Activated CD4-positive, alpha-beta T cell treated with anti-CD3 and anti-CD28 coated beads, Interleukin-10, Interleukin-2, amounts not matched to agents 100 ng/mL and 50 ng/mL, durations not matched to agents 16 hours and 8 hours (primary cell): ENCODE results near the gene CCDC40.

ENCODE experiments used
- DNase-seq: peaks from one replicate; pipeline ENCODE4 v3.0.0-alpha.2; 2020

CCDC40 gene

DNA sequence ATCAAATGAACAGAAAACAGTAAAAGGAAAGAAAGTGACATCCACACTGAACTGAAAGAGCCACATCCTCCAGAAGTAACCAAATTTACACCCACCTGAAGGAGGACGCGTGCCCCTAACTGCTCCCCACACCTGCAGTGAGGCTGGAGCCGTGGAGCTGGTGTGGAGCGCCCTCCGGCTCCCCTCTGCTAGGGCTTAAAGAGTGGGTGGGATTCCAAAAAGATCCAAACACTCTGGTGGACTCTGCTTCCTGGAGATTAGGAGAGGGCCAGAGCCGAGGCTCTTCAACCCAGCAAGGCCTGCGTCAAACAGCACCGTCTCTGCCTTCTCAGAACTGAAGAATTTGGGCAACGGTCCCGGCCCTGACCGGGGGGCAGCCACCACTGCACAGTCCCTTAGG lies 15.2 kb downstream of the CCDC40 start:
- no peak for DNase-seq

- DNase-seq = no peak
Measured at GRCh38 chr17:80053102-80053501, 16.7 kb downstream of the CCDC40 start.

- no peak for DNase-seq
Measured at GRCh38 chr17:80055597-80055996, 19.2 kb downstream of the CCDC40 start.

- no peak for DNase-seq
Measured at GRCh38 chr17:80058311-80058955, 22.0 kb downstream of the CCDC40 start.

GRCh38 chr17:80060644-80061043 lies 24.2 kb downstream of the CCDC40 start:
- DNase-seq = no peak

- DNase-seq = no peak
Measured at GRCh38 chr17:80061421-80061820, 25.0 kb downstream of the CCDC40 start.

DNA sequence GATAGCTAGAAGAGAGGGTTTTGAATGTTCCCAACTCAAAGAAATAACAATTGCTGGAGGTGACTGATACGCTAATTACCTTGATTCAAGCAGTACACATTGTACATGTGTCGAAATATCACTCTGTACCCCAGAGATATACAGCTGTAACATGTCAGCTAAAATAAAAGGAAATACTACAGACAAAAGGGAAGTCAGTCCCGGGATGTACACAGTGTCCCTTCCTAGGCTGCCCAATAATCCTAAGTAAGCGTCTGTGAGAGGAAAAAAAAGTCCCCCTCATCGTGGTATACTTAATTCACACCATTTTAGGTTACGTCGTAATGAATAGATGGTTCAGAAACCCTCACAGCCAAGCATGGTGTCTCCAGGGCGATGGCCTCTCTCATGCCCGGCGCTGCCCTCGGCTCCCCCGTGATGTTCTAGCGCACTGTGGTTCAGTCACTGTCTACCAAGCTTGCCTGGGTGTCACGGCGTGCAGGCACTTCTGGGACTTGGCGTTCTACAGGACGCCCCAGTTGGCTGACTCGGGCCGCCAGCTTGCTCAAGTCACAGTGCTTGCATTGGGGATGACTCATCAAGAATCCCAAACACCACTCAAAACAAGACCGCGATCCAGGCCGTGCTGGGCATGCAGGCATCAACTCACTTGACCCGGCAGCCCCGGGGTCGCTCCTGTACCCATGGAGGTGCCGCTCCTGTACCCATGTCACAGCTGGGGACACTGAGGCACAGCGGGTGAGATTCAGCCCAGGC lies 27.6 kb downstream of the CCDC40 start:
- DNase-seq = peak; percentile 18

DNA sequence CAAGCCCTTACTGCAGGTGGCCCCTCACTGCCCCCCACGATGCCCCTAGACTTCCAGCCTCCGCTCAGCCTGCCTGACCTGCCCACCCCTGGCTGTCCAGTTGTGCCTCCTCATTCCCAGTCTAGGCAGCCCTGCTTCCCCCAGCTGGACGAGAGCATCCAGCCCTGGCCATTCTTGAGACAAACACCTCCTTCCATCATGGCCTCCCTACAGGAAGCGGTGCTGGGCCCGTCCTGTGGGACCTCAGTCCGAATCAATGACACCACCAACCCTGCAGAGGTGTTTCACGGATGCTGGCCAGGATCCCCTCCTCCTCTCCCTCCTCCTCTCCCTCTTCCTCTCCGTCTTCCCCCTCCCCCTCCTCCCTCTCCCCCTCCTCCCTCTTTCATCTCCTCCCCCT lies 28.3 kb downstream of the CCDC40 start:
- no peak for DNase-seq

DNA sequence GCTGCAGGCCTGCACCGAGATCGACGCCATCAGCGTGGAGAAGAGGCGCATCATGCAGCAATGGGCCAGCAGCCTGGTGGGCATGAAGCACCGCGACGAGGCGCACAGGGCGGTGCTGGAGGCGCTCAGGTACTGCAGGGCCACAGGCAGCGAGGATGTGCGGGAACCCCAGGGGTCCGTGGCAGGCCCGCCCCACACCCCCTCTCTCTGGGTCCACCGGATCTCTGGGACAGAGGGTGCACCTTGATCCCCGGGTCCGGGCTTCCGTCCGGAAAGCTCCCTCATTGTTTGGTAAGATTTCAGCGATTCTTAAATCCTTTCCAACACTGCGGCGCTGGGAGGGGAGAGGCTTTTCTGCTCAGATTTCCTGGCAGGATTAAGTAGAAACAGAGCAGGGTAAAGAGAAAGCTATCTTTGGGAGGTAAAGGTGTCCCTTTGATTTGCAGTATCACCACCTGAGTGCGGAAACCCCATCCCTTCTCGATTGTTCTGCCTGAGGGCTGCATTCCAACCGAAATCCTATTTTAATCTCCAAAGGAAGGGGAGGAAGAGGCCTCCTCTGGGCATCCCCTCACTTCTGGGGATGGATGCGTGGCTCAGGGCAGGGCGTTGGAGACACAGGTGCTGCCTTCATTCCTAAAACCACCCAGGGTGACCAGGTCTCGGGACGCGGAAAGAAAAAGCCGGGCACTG lies 29.2 kb downstream of the CCDC40 start:
- no peak for DNase-seq

DNA sequence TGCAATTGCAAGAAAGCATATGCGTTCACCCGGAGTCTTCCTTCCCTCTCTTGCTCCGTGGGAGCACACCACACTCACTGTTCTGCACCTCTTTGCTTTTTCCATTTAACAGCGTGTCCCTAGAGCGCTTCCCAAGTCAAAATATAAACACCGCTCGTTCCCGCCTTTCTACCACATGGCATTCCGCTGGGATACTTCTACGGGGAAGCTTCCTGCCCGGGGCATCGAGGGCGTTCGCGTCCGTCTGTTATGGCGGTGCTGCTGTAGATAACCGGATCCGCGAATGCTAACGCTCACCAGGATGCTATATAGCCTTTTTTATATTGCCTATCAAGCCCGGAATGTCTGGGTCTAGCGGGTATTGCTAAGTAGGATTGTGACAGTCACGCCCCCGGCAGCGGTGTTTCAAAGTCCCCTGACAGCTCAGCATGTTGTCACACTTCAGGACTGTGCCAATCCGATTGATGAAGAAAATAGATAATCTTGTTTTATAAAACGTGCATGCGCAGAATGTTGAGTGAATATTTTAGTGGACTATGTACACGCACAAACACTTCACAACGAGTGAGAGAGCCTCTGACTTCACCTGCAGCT lies 31.0 kb downstream of the CCDC40 start:
- DNase-seq = no peak

GRCh38 chr17:80068301-80069222 lies 32.1 kb downstream of the CCDC40 start:
- no peak for DNase-seq

DNA sequence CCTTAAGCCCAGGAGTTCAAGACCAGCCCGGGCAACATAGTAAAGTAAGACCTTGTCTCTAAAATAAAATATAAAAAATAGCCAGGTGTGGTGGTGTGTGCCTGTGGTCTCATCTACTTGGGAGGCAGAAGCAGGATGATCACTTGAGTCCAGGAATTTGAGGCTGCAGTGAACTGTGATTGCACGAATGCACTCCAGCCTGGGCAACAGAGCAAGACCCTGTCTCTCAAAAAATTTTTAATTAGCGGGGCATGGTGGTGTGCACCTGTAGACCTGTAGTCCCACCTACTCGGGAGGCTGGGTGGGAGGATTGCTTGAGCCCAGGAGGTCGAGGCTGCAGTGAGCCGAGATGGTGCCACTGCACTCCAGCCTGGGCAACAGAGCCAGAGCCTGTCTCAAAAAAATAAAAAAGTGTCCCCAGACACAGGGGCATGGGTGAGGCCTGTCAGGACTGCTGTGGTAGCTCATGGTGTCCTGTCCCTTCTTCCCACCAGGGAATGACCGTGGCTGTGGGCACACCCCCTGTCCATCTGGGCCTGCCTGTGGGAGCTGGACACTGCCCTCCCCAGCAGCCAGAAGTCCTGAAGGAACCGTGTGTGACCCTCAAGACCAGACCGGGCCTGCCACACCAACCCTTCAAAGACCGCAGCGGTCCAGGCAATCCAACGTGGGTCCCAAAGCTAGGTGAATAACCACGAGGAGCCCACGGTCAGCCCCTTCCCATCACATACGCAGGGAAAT lies 34.1 kb downstream of the CCDC40 start:
- DNase-seq = no peak

DNA sequence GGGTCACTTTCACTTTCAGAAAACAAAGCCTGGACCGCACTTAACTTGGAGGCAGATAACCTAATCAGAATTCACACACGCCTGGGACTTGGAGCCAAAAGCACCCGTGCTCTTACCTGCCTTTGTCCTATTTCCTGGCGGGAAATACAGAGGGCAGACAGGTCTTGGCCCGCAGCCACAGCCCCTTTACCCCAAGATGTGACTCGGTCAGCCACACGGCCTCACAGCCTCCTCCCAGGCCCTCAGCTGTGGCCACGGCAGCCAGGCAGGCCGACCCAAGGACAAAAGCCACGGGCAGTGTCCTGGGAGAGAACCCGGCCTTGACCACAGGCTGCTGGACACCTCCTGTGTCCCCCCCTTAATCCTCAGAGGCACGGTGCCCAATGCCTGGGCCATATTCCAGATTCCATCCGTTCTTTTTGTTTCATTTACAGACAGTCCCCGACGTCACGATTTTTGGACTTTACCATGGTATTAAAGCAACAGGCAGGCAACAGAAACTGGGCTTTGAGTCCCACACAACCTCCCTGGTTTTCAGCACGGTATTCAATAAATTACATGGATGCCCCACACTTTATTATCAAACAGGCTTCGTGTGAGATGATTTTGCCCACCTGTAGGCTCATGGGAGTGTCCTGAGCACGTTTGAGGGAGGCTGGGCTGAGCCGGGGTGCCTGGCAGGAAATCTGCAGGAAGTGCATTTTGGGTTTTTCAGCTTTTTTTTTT lies 34.8 kb downstream of the CCDC40 start:
- no peak for DNase-seq

DNA sequence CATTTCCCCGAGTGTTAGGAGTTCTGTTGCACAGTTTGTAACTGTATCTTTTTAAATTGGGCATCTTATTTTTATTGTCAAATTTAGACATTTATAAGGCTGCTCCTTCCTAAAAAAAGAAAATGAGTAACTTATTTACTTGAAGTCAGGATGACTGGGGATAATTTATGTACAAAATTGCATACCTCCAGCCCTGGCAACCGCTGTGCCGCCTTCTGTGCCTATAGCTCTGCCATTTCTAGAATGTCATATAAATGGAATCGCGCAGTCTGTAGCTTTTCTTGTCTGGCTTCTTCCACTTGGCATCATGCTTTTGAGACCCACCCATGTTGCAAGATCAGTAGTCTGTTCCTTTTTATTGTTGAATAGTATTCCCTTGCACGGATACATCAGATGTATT lies 36.0 kb downstream of the CCDC40 start:
- no peak for DNase-seq

GRCh38 chr17:80080081-80080480 lies 43.6 kb downstream of the CCDC40 start:
- DNase-seq = no peak

GRCh38 chr17:80081596-80081995 lies 45.2 kb downstream of the CCDC40 start:
- no peak for DNase-seq

DNA sequence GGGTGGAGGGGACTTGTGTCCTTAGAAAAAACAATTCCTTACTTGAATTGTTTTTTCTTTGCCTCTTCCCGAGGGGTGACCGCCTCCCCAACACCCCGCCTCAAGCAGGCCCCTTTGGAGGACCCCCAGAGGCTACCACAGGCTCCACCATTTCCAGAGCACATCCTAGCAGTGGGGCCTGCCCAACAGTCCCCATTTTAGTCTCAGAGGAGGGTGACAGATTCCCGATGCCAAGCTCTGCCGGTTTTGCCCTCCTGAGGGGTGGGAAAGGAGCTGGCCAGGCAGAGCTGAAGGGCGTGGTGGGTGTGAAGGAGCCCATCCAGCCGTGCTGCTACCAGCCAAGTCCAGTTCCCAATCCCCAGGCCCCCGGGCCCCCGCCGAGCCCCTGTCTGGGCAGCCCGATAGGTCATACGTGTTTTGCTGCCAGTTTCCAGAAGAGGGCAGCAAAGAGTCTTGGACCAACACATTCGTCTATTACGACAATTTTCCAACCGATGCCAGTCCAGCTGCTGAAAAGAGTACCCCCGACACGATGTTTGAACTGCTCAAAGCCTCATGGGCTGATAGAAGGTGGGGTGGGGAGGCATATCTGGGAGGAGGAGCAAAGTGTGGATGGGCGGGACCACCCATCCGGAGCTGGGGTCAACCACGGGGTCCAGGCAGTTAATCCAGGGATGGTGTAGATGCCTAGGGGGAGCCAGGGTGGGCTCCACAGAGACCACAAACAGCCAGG lies 46.1 kb downstream of the CCDC40 start:
- DNase-seq = peak; percentile 82

DNA sequence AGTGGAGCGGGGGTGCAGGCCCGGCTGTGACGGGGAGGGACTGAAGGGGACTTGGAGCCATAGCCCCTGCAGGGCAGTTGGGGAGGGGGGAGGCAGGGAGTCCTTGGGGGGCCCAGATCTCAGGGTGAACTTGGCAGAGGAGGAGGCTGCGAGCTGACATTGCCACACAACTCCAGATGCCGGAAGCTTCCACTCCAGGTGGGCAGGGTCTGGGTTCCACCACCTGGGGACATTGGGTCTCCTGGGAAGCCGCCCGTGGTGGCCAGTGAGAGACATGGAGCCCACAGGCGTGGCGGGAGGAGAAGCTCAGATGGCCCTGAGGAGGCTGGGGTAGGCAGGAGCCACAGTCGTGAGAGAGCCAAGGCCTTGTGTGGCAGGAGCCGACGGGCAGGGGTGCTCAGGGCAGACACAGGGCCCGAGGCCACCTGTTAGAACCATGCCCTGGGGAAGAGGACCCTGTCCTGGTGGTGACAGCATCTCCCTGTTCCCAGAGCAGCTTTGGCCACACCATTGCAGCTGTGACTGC lies 46.8 kb downstream of the CCDC40 start:
- no peak for DNase-seq

GRCh38 chr17:80084773-80085172 lies 48.3 kb downstream of the CCDC40 start:
- DNase-seq = no peak

- no peak for DNase-seq
Measured at GRCh38 chr17:80086081-80086480, 49.6 kb downstream of the CCDC40 start.
